Stimulated activated CD8-positive, alpha-beta memory T cell treated with anti-CD3 and anti-CD28 coated beads, Interleukin-12 subunit alpha, Interleukin-12 subunit beta, amount 100 ng/mL, for 1 hour (primary cell): Measurements from ENCODE around the gene BACH1.
"Not testable (repeated sequence)": the region's sequence is repeated elsewhere in the genome, so short reads cannot be mapped to it uniquely, and the experiment has no call there.

ENCODE experiments used
- DNase-seq: peaks from one replicate; pipeline ENCODE4 v3.0.0-alpha.2; 2020; ENCODE audit warnings: low read depth

The BACH1 gene

DNA sequence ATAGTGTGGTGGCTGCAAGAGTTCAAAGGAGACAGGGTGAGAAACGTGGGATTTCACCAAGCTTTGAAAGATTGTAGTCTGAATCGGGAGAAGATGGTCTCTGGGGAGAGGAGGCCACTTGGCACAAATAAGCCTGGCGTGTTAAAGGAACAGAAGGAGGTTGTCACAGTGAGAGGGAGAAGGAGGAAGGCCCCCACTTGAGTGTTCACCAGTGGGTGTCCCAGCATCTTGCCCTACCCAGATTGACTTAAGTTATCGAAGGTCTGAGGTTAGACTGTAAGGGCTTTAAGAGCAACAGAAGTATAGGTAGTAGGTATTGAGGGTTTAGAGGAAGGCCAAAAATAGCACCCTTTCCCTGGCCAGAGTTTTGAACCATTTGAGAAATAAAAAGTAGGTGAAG is 48.0 kb downstream of the BACH1 start:
- DNase-seq = no peak

DNA sequence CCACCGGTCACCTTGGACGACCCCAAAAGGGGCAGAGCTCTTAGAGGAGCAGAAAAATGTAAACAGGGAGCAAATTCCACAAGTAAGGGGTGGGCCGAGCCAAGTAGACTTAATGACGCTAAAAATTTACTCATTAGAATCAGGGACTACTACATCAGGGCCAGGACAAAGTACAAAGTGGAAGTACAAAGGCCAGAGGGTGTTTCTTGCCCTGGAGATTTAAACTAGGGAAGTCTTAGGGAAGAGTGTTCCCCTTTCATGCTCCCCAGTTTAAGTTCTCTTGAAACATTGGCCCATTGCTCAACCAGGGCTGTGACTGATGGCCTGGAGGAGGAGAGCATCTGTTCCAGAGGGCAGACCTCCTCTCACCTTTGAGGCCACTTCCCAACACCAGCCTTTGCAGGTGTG is 48.6 kb downstream of the BACH1 start:
- no peak for DNase-seq

DNA sequence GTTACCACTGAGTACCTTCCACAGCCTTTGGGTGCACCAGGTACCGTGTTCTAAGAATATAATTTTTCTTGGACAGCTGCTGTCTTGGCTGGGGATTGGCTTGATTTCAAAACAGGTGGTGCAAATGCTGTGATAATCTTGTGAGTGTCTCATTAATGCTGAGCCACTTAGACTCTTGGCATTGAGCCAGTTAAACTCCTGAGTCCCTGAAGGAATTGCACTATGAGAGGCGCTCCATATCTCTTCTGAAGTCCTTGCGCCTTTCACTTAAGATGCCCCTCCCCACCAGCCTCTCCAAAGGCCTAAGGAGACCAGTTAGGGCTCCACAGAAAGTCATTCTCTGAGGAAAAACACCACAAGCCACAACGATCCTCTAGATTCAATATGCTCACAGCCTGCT is 51.0 kb downstream of the BACH1 start:
- DNase-seq = no peak

DNA sequence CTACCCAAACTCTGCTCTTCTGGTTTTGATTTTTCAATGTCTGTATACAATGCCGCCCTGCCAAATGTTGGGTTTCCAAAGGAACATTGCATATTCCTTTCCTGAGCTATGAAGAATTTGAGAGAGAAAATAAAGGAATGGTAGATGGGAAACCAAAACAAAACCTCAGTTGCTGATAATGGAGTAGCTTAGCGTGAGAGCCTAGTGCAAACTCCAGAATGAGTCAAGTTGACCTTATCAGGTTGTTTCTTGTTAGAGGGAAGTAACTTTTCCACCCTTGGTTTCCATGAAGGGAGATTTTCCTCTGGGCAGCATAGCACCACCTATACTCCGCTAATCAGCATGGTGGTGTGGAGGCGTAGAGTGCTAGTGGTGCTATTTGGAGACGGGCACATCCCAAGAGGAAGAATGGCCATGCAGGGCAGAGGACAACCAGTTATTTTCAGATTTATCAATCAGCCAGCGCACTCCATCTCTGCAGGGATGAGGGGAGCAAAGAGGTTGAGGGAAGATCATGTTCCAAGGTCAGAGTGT is 51.6 kb downstream of the BACH1 start:
- DNase-seq = no peak

DNA sequence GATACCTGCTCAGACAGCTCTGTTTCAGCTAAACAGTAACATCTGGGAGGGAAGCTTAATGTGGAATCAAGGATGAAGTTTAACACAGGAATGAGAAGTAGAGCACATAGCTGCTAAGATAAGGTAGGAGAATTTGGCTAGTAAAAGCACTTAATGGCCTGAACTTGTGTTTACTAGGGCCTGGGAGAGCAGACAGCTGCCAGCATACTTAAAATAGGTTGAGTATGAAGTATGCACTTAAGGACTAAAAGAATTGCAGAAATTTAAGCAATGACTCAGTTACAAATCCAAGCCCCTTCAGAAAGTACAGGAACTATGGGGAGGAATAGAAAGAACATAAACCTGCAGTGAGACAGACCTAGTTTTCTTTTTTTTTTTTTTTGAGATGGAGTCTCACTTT is 53.0 kb downstream of the BACH1 start:
- no peak for DNase-seq

DNA sequence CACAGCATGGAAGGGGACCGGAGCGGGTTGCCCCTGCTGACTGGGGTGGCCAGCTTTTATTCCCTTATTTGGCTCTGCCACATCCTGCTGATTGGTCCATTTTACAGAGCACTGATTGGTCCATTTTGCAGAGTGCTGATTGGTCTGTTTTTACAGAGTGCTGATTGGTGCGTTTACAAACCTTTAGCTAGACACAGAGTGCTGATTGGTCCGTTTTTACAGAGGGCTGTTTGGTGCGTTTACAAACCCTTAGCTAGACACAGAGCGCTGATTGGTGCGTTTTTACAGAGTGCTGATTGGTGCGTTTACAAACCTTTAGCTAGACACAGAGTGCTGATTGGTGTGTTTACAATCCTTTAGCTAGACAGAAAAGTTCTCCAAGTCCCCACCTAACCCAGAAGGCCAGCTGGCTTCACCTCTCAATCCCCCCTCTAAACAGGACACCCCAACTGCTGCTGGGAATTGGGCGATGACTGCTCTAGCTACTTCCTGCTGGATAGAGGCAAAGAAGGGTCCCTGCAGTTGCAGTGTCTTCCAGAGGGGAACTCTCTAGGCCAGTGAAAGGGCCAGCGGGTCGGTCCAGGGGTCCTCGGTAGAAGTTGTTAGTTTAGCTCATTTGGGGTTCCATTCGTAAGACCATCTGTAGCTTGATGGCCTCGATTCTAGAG is 56.5 kb downstream of the BACH1 start:
- DNase-seq = not testable (repeated sequence)

DNA sequence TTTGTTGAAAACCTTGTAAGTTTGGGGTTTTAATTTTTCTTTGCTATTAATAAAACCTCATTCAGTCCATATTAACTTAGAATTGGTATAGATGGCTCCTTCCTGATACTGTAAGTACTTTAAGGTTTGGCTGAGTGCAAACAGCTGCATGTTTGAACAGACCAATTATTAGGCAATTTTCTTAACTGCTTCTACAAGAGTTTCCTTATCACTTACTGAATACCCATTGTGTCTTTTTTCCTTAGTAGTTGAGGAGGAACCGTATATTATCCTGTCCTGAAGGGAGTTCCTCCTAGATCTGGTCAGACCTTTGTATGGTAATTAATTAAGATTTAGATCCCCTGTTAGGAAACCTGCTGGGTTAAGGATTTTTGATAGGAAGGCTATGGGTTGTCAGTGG is 57.6 kb downstream of the BACH1 start:
- DNase-seq = not testable (repeated sequence)

DNA sequence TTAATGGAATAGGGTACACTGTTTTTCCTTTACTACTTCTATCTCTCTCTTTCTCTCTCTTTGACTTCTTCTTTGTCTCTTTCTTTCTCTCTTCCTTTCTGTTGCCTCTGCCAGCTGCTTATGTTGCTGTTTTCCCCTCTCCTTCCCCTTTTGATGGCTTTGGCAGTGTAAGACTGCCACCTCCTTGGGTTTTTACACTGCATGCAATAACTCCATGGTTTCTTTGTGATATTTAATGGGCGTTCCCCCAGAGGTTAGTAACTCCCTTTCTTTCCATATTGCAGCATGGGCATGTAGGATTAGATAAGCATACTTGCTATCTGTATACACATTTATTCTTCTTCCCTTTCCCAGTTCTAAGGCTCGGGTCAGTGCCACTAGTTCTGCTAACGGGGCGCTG is 58.1 kb downstream of the BACH1 start:
- DNase-seq = not testable (repeated sequence)

DNA sequence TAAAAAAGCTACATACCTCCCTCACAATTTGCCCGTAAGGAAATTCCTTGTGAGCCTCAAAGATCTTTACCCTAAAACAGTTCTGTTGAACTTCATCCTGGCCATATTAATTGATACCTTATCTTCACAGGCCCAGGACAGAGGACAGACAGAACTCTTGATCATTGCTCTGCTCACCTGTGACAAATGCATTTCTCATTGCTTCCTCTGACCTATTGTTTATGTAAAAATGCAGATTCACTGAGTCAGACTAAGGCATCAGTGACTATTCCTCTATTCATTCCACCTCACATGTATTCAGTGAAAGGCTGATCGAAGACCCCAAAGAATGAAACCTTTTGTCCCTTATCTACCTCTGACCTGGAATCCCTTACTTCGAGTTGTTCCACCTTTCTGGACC is 61.0 kb downstream of the BACH1 start:
- DNase-seq = no peak

DNA sequence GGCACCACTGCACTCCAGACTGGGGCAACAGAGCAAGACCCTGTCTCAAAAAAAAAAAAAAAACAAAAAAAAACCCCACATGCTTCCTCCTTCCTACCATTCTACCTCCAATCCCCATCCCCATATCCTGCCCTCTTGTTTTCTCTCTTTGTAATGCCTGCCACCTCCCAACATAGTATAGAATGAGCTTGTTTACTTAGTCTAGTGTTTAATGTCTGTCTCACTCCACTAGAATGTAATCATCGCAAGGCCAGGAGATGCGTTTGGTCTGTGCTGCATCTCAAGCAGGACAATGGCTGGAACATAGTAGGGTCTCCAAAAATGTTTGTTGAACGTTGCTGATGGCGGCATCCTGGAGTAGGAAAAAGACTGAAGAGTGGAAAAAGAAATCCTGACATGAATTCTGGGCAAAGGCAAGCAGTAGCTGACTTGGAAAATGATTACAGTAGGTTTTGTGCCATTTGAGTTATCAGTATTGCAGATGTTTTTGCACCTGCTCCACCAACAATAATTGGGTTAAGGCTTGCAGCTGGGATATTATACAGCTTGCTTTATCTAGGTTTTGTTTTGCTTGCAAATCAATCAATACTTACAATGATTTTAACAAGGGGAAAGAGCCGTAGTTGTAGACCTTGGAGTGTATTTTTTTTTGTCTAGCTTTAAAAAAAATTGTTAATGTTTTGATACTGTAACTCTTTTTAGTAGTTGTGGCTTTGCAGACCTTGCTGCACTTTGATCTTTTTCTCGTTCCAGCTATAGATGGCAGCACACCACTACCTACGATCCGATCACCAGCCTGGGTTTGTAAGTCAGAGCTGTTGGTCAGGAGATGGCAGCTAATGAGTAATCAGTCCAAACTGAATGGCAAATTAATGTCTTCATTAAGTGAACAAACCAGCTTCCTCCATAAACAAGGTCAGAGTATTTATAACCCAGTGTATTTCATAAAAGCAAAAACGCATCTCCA is 62.4 kb downstream of the BACH1 start:
- no peak for DNase-seq

DNA sequence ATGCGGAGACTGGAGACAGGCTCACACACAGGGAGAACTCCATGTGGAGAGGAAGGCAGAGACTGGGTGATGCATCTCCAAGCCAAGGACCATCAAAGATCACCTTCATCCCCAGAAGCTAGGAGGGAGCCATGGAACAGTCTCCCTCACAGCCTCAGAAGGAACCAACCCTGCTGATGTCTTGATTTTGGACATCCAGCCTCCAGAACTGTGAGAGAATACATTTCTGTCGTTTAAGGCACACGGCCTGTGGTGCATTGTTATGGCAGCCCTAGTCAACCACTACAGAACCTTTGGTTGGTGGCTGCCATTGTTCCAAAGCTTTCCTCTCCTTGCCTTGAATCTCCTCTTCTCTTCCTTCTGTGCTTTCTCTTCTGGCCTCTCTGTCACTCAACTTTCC is 64.0 kb downstream of the BACH1 start:
- no peak for DNase-seq

DNA sequence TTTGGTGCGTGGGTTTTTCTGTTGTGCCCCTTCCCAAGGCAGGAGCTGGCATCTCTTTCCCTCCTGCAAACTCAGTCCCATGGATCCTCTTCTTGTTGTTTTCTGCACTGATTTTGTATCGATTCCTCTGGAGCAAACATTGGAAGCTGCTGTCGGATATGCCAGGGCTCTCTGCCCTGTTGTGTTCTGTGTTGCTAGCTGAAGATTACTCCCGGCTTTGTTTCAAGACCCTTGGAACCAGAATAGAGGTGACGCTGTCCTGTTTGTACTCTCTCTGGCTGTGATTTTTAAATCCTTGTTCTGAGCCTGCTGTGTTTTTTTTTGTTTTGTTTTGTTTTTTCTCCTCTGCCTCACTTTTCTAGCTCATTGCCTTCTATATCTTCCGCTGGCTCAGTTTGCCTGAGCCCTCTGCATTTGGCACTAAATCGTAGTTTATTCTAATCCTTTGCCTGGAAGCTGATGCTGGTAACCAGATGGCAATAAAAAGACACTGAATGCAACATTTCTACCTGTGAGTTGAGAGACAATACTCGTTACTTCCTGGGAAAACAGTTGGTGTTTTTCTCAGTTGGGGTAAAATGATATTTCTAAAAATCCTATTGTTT is 67.0 kb downstream of the BACH1 start:
- DNase-seq = no peak

DNA sequence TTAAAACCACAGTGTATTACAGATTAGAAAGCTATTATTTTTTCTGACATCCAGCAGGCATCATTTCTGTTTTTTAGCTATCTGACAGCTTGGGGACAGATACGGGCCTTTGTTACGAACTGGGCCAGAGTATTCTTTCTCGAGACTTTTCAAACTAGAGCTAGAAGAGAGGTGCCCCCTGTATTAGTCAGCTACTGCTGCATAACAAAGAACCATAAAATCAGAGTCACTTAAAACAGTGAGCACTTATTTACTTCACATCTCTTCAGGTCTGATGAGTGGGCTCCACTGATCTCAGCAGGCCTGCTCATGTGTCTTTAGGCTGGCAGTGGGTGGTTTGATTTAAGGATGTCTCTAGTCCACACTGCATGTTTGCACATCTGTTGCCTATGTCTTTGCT is 67.8 kb downstream of the BACH1 start:
- DNase-seq = no peak

DNA sequence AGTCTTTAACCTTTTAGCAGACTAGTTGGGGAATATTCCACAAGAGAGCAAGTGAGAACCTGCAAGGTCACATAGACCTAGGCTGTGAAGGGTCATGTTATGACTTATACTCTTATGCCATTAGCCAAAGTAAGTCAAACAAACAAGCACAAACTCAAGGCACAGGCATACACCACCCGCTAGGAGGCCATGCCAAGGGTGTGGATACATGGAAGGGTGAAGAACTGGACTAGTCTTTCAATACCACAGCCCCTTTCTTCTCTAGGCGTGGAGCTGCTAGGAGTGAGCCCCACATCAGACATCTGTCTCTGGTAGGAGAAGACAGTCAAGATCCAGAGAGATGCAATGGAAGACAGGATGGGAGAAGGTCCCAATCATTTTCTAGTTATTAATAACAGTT is 68.6 kb downstream of the BACH1 start:
- no peak for DNase-seq

DNA sequence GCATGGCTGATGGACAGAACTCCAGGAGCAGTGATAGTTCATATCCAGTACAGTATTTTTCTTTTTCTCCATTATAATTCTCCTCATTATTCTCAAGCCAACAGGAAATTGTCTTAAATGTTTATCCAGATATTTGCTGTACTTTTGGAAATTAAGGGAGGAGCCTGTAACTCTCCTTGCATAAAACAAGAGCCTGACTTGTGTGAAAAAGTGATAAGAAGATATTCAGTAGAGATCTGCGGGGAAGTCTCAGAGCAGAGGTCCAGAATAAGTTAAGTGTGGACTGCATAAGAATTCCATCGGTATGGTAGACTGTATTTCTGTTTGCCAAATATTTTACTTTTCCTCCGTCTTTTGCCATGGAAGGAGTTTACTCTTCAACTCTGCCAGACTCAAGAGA is 70.2 kb downstream of the BACH1 start:
- DNase-seq = no peak

DNA sequence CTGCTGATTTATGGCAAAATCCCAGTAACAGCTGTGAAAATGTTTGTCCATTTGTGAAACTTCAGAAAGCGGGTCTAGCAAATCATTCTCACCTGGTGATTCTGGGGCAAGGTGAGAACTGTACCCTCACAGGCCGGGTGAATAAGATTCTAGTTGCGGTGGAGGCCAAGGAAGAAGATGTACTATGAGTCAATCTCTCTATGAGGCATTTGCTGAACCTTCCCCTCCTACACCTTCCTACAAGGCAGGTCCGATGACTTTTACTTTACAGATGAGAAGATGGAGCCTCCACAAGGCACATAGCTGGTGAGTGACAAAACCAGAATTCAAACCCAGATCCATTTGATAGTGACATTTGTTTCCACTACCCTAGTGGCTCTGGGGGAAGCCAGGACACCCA is 72.7 kb downstream of the BACH1 start:
- no peak for DNase-seq

DNA sequence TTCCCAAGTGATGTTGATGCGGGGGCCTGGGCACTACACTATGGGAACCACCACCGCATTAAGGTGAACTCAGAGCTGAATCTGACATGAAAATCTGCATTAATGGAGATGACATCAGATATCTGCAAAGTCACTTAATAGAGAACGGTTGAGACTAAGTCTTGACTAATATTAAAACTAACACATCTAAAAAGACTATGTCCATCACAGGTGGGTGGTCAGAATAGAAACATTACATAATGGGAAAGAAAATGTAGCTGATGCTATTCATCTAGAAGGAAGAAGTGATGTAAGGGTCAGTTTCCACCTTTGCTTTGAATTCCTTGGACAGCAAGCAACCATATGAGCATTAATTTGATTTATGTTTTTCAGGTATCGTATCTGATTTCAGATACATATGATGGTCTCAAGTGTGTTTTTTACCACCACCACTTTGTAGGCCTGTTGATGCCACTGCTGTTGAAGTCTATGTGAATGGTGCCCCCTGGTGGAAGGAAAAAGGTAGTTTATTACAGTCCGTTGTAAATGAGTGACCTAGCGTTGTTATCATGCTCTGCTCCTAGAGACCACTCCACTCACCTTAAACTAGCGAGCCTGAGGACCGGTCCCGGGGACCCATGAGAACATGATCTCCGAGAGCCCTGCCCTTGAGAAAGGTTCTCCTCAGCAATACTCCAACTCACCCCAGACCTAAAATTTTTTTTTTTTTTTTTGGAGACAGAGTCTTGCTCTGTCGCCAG is 73.5 kb downstream of the BACH1 start:
- peak; percentile 51 for DNase-seq

DNA sequence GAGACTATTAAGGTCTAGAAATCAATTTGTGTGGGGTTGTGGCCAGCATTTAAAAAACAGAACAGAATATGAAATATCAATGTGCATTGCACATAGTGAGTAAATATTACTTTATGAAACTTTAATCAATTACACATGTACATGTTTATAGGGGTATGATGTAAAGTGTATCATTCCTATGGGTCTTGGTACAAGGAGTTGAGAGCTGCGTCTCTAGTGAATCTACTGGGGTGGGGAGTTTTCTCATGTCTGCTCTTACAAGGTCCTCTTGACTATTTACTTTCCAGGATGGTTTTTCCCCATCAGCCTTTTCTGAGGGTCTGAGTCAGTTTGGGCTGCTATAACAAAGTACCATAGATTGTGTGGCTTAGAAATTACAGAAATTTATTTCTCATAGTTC is 75.8 kb downstream of the BACH1 start:
- no peak for DNase-seq

DNA sequence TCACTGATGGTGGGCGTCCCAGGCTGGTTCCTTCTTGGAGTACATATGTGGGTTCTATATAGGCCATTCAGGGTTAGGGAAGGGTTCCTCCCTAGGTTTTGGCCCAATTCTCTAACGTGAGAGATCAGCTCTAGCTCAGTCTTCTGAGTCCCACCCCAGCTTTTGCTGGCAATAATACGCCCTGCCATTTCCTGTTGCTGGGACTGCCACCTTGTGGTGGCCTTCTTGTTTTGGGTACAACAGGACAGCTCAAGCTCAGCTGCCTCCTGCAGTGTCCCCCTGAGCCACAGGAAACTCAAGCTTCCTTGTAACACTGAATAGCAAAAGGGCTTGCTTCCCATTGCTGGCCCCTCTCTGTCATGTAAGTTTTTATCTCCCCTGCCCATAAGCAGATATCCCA is 77.8 kb downstream of the BACH1 start:
- DNase-seq = peak; percentile 23

DNA sequence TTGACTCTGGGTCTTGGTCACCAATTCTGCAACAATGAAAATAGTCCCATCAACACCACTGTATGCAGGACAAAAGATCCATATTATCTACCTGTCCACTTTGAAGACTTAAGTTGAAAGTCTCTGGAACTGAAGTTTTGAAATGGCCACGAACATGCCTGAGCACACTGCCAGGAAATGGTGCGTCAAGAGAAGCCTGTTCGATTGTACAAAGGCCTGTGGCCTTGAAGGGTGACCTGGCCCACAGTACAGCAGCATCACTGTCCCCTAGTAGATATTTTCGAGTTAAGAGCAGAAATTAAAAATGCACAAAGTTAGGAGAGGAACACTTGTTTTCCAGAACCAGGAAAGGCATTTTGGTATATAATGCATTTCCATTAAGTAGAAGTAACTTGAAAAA is 78.5 kb downstream of the BACH1 start:
- no peak for DNase-seq

DNA sequence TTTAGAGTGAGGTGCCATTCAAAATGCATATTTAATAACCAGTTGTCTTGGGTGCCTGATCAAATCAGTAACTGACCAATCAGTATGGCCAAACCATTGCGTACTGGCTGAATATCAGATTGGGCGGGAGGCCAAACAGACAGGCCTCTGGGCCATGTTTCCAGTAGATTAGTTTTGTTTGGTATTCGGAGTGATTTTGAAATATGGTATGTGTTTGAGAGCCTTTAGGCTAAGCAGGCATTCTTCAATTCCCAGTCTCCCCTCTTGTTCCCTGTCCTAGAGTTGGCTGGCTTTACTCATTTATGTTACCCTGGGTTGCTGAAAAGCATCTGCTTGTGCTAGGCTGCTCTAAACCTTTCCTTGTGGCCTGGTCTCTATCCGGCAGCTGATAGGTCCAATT is 80.1 kb downstream of the BACH1 start:
- DNase-seq = no peak

DNA sequence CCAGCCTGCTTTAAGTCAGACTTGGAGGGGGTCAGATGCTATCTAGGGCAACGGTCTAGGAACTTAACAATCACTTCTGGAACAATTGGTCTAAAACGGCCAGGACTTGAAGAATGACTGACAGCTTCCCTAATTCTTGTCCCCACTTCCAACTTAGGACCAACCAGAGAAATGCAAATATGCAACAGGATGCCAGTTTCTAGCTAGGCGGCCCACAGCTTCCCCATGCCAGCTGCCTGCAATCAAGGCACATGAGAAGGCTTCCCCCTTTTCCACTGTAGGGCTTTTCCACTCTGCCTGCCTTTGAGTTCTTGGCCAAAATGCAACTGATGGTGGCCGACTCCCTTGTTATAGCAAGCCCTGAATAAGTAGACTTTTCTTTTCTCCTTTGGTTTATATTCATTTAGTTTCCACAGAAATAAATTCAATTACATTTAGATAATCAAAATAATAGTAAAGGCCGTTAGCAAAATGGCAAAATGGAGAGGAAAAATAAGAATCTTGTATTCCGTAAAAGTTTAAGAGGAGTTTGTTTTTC is 80.9 kb downstream of the BACH1 start:
- DNase-seq = no peak
